HepG2 (cell line): ENCODE results near the gene APBB1. TPM values are rescaled to one million over a fixed set of nuclear protein-coding genes. Genes with fewer than 3 reads are reported as not detected.

Experiments
- GFI1 ChIP-seq: sonication (generic); formaldehyde crosslinking; IDR thresholded peaks from 2 replicates; pipeline ENCODE4 v1.5.0; 2020; ENCODE audit warnings: missing genetic modification reagents, mild to moderate bottlenecking, borderline replicate concordance
- KDM2A ChIP-seq: sonication (generic); formaldehyde crosslinking; IDR thresholded peaks from 2 replicates; pipeline ENCODE4 v1.4.0; 2020; ENCODE audit warnings: low read depth, missing genetic modification reagents, borderline replicate concordance
- NFE2 ChIP-seq: sonication (generic); formaldehyde crosslinking; IDR thresholded peaks from 2 replicates; pipeline ENCODE4 v1.4.0; 2020; ENCODE audit warnings: missing genetic modification reagents
- NFKBIZ ChIP-seq: IDR thresholded peaks from 2 replicates; pipeline ENCODE4 v1.6.1; 2018; ENCODE audit warnings: missing genetic modification reagents, missing compliant biosample characterization
- NKX3-1 ChIP-seq: sonication (generic); formaldehyde crosslinking; IDR thresholded peaks from 2 replicates; pipeline ENCODE4 v1.5.0; 2020; ENCODE audit warnings: missing genetic modification reagents
- NR1H2 ChIP-seq: sonication (generic); formaldehyde crosslinking; IDR thresholded peaks from 2 replicates; pipeline ENCODE4 v1.8.1; 2022; ENCODE audit warnings: low read depth, missing genetic modification reagents, borderline replicate concordance
- PITX1 ChIP-seq: sonication (generic); formaldehyde crosslinking; IDR thresholded peaks from 2 replicates; pipeline ENCODE4 v1.5.1; 2020; ENCODE audit warnings: mild to moderate bottlenecking, missing genetic modification reagents
- PRPF4 ChIP-seq: fragments of 200-400 bp; formaldehyde crosslinking; IDR thresholded peaks from 2 replicates; pipeline ENCODE4 v1.6.1; 2016; ENCODE audit warnings: low read length, low read depth; ENCODE audit not compliant: poor library complexity, severe bottlenecking
- SIN3B ChIP-seq: fragments of 150-350 bp; IDR thresholded peaks from 2 replicates; pipeline ENCODE4 v1.6.1; 2014; ENCODE audit warnings: low read length
- THAP11 ChIP-seq: IDR thresholded peaks from 2 replicates; pipeline ENCODE4 v1.6.1; 2016; ENCODE audit warnings: missing biosample characterization, missing genetic modification reagents
- TOE1 ChIP-seq: sonication (generic); formaldehyde crosslinking; IDR thresholded peaks from 2 replicates; pipeline ENCODE4 v1.4.0; 2020; ENCODE audit warnings: mild to moderate bottlenecking, missing genetic modification reagents
- ZKSCAN8 ChIP-seq: IDR thresholded peaks from 2 replicates; pipeline ENCODE4 v1.6.1; 2016; ENCODE audit warnings: borderline replicate concordance, missing genetic modification reagents, missing compliant biosample characterization
- ZNF10 ChIP-seq: sonication (generic); formaldehyde crosslinking; IDR thresholded peaks from 2 replicates; pipeline ENCODE4 v1.4.0; 2020; ENCODE audit warnings: mild to moderate bottlenecking, low read depth, missing genetic modification reagents, borderline replicate concordance
- ZNF160 ChIP-seq: sonication (generic); formaldehyde crosslinking; IDR thresholded peaks from 2 replicates; pipeline ENCODE4 v1.8.0; 2022; ENCODE audit warnings: mild to moderate bottlenecking, inconsistent platforms, missing genetic modification reagents
- ZNF225 ChIP-seq: sonication (generic); formaldehyde crosslinking; IDR thresholded peaks from 2 replicates; pipeline ENCODE4 v1.4.0; 2020; ENCODE audit warnings: mild to moderate bottlenecking, missing genetic modification reagents
- ZNF260 ChIP-seq: sonication (generic); formaldehyde crosslinking; IDR thresholded peaks from 2 replicates; pipeline ENCODE4 v1.4.0; 2020; ENCODE audit warnings: missing genetic modification reagents, low read depth, mild to moderate bottlenecking, borderline replicate concordance
- ZNF761 ChIP-seq: sonication (generic); formaldehyde crosslinking; conservative IDR thresholded peaks from 2 replicates; pipeline ENCODE4 v1.4.0; 2020; ENCODE audit warnings: mild to moderate bottlenecking, missing genetic modification reagents
- ZNF891 ChIP-seq: sonication (generic); formaldehyde crosslinking; IDR thresholded peaks from 2 replicates; pipeline ENCODE4 v1.5.0; 2020; ENCODE audit warnings: mild to moderate bottlenecking, missing genetic modification reagents
- polyA plus RNA-seq, 8 experiments: library from polyadenylated mRNA; depleted of rRNA in 3 of 8; stranded (reverse) in 7 of 8; unstranded in 1 of 8; fragments of >200 nt; fragmentation: Illumina TruSeq in 4 of 8; extraction: Trizol in 4 of 8; gene quantifications; 2 replicates each; pipeline versions ENCODE4 v1.2.1 to v1.2.3, GENCODE V29; 2011 to 2016; ENCODE audit warnings: low read depth in 4 of 8, missing spikeins in 1 of 8, mixed read lengths in 1 of 8; ENCODE audit not compliant: insufficient read depth in 1 of 8
- total RNA-seq, 5 experiments: library from RNA; depleted of rRNA; stranded (reverse); fragments of >200 nt; fragmentation: Illumina TruSeq; extraction: Trizol; gene quantifications; 2 replicates each; pipeline ENCODE4 v1.2.3, GENCODE V29; 2016; ENCODE audit warnings: low read depth in 1 of 5
- TF ChIP-seq, protein P1 (sequence below): sonication (generic); formaldehyde crosslinking; IDR thresholded peaks from 2 replicates; pipeline ENCODE4 v1.9.0; 2021; ENCODE audit warnings: missing genetic modification reagents, borderline replicate concordance
- TF ChIP-seq, protein P2 (sequence below): sonication (generic); formaldehyde crosslinking; IDR thresholded peaks from 2 replicates; pipeline ENCODE4 v1.4.0; 2020; ENCODE audit warnings: missing genetic modification reagents
- TF ChIP-seq, protein P3 (sequence below): fragments of 450-650 bp; IDR thresholded peaks from 2 replicates; pipeline ENCODE4 v1.6.1; 2016
- TF ChIP-seq, protein P4 (sequence below): sonication (generic); formaldehyde crosslinking; IDR thresholded peaks from 2 replicates; pipeline ENCODE4 v1.5.0; 2020; ENCODE audit warnings: mild to moderate bottlenecking, missing genetic modification reagents, moderate library complexity

Gene APBB1
- total and polyA plus RNA-seq, 2 of the 13 experiments (the other 11 are each of a cell fraction or from before 2014, with no cell fraction given), result 1.7 to 3.5 TPM

DNA sequence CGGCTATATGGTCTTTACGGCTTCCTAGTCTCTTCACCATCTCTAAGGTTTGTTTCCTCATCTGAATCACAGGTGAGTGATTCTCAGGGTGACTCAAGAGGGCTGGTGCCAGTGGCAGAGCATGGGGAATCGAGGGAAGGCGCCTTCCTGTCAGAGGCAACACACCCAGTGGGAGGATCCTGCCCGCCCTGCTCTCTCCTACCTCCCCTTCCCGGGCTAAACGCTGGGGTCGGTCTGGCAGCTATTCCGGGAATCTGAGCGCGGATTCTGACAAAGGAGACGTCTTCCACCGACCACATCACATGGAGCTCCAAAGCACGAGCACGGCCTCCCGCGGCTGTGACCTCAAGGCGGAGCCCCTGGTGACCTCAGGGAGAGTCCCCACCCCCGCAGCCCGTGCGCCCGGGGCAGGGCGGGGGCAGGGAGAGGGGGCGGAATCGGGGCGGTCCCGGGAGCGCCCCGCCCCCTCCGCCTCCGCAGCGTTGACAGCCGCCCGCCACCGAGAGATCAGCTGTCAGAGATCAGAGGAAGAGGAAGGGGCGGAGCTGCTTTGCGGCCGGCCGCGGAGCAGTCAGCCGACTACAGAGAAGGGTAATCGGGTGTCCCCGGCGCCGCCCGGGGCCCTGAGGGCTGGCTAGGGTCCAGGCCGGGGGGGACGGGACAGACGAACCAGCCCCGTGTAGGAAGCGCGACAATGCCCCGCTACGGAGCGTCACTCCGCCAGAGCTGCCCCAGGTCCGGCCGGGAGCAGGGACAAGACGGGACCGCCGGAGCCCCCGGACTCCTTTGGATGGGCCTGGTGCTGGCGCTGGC lies 28.8 kb downstream of the APBB1 start, which contains the start of gene SMPD1 (continued):
- TF ChIP-seq, protein P1, sequence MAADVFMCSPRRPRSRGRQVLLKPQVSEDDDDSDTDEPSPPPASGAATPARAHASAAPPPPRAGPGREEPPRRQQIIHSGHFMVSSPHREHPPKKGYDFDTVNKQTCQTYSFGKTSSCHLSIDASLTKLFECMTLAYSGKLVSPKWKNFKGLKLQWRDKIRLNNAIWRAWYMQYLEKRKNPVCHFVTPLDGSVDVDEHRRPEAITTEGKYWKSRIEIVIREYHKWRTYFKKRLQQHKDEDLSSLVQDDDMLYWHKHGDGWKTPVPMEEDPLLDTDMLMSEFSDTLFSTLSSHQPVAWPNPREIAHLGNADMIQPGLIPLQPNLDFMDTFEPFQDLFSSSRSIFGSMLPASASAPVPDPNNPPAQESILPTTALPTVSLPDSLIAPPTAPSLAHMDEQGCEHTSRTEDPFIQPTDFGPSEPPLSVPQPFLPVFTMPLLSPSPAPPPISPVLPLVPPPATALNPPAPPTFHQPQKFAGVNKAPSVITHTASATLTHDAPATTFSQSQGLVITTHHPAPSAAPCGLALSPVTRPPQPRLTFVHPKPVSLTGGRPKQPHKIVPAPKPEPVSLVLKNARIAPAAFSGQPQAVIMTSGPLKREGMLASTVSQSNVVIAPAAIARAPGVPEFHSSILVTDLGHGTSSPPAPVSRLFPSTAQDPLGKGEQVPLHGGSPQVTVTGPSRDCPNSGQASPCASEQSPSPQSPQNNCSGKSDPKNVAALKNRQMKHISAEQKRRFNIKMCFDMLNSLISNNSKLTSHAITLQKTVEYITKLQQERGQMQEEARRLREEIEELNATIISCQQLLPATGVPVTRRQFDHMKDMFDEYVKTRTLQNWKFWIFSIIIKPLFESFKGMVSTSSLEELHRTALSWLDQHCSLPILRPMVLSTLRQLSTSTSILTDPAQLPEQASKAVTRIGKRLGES (CRISPR knock-in tag), result no peak
- TF ChIP-seq, protein P2, sequence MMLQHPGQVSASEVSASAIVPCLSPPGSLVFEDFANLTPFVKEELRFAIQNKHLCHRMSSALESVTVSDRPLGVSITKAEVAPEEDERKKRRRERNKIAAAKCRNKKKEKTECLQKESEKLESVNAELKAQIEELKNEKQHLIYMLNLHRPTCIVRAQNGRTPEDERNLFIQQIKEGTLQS (CRISPR knock-in tag), result no peak
- peak; percentile 54; the same call in 1 of the 2 replicates for TF ChIP-seq KDM2A (CRISPR knock-in tag)
- no peak for TF ChIP-seq NR1H2 (CRISPR knock-in tag)
- TF ChIP-seq, protein P3, sequence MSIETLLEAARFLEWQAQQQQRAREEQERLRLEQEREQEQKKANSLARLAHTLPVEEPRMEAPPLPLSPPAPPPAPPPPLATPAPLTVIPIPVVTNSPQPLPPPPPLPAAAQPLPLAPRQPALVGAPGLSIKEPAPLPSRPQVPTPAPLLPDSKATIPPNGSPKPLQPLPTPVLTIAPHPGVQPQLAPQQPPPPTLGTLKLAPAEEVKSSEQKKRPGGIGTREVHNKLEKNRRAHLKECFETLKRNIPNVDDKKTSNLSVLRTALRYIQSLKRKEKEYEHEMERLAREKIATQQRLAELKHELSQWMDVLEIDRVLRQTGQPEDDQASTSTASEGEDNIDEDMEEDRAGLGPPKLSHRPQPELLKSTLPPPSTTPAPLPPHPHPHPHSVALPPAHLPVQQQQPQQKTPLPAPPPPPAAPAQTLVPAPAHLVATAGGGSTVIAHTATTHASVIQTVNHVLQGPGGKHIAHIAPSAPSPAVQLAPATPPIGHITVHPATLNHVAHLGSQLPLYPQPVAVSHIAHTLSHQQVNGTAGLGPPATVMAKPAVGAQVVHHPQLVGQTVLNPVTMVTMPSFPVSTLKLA, result no peak
- no peak; the same call in 1 of the 2 replicates for TF ChIP-seq THAP11 (CRISPR knock-in tag)
- TF ChIP-seq ZNF10, result no peak
- no peak for TF ChIP-seq ZKSCAN8
- TF ChIP-seq, protein P4, sequence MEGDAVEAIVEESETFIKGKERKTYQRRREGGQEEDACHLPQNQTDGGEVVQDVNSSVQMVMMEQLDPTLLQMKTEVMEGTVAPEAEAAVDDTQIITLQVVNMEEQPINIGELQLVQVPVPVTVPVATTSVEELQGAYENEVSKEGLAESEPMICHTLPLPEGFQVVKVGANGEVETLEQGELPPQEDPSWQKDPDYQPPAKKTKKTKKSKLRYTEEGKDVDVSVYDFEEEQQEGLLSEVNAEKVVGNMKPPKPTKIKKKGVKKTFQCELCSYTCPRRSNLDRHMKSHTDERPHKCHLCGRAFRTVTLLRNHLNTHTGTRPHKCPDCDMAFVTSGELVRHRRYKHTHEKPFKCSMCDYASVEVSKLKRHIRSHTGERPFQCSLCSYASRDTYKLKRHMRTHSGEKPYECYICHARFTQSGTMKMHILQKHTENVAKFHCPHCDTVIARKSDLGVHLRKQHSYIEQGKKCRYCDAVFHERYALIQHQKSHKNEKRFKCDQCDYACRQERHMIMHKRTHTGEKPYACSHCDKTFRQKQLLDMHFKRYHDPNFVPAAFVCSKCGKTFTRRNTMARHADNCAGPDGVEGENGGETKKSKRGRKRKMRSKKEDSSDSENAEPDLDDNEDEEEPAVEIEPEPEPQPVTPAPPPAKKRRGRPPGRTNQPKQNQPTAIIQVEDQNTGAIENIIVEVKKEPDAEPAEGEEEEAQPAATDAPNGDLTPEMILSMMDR, result no peak
- TF ChIP-seq ZNF761 (CRISPR knock-in tag), result peak; percentile 74; the same call in 1 of the 2 replicates
- TF ChIP-seq TOE1 (CRISPR knock-in tag), result no peak
- no peak for TF ChIP-seq ZNF225 (CRISPR knock-in tag)
- TF ChIP-seq NFKBIZ, result no peak
- TF ChIP-seq NKX3-1, result no peak
- 0 out of 2 replicates have a peak, but pooled peaks have one; percentile 37 for TF ChIP-seq PITX1
- TF ChIP-seq ZNF891 (CRISPR knock-in tag), result no peak
- TF ChIP-seq ZNF260, result no peak
- TF ChIP-seq SIN3B, result no peak
- no peak for TF ChIP-seq ZNF160
- TF ChIP-seq NFE2, result no peak
- no peak for TF ChIP-seq PRPF4
- peak; percentile 77 for TF ChIP-seq GFI1 (CRISPR knock-in tag)
